Astrocyte of the cerebellum (primary cell): ENCODE data around the gene DLL3.
A peak's percentile ranks its signal among the peaks of the same experiment; 100 is the strongest.
"Not testable (repeated sequence)": the region's sequence is repeated elsewhere in the genome, so short reads cannot be mapped to it uniquely, and the experiment has no call there.

Source experiments
- DNase-seq: peaks from one replicate; pipeline ENCODE4 v3.0.0-alpha.2; 2011; ENCODE audit warnings: low read depth
- H3K4me3 ChIP-seq: 2 replicates; pipeline ENCODE4 v1.5.1; 2011; ENCODE audit warnings: mild to moderate bottlenecking, low read depth, low read length, moderate library complexity
- in situ Hi-C: cut with HindIII; loops from 2 replicates; pipeline ENCODE4 v1.10.0; 2017; ENCODE audit warnings: low sequenced_read_pairs
- TF ChIP-seq, protein P1 (sequence below): IDR thresholded peaks from 2 replicates; pipeline ENCODE4 v1.5.1; 2012; ENCODE audit warnings: low read length, low read depth, moderate library complexity, mild to moderate bottlenecking; ENCODE audit errors: missing control alignments

Gene DLL3

DNA sequence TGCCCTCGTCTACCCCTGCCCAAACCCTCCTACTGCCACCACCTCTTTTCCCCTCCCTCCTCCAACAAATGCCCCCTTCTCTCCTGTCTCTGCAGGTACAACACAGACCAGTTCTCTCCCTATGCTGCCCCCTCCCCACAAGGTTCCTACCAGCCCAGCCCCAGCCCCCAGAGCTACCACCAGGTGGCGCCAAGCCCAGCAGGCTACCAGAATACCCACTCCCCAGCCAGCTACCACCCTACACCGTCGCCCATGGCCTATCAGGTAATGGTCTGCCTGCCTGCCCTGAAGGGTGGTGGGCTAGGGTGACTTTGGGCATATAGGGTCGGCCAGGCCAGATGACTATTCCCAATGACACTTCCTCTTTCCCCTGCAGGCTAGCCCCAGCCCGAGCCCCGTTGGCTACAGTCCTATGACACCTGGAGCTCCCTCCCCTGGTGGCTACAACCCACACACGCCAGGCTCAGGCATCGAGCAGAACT, 24.6 kb upstream of the DLL3 start:
- TF ChIP-seq, protein P1, sequence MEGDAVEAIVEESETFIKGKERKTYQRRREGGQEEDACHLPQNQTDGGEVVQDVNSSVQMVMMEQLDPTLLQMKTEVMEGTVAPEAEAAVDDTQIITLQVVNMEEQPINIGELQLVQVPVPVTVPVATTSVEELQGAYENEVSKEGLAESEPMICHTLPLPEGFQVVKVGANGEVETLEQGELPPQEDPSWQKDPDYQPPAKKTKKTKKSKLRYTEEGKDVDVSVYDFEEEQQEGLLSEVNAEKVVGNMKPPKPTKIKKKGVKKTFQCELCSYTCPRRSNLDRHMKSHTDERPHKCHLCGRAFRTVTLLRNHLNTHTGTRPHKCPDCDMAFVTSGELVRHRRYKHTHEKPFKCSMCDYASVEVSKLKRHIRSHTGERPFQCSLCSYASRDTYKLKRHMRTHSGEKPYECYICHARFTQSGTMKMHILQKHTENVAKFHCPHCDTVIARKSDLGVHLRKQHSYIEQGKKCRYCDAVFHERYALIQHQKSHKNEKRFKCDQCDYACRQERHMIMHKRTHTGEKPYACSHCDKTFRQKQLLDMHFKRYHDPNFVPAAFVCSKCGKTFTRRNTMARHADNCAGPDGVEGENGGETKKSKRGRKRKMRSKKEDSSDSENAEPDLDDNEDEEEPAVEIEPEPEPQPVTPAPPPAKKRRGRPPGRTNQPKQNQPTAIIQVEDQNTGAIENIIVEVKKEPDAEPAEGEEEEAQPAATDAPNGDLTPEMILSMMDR, result peak; percentile 91
- H3K4me3 ChIP-seq, result no peak overlapping the region
- no peak for DNase-seq
- in situ Hi-C loops, result no loop called here

DNA sequence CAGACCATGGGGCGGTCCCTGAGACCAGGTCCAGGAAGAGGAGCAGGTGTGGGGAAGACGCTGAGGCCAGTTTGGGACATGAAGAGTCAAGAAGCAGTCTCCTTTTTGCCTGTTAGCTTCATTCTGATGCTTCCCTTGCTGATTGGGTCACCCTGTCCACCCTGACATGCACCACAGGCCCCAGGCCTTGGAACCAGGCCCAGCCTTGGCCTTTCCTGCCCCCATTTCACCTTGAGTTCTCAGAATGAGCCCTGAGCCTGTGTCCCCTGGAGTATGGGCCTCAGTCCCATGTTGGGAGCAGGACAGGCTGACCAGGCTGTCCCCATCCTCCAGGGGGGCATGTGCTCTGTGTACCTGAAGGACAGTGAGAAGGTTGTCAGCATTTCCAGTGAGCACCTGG, 23.0 kb upstream of the DLL3 start:
- TF ChIP-seq, protein P1, result no peak
- in situ Hi-C loops, result no loop called here
- no peak for DNase-seq
- H3K4me3 ChIP-seq, result no peak overlapping the region

DNA sequence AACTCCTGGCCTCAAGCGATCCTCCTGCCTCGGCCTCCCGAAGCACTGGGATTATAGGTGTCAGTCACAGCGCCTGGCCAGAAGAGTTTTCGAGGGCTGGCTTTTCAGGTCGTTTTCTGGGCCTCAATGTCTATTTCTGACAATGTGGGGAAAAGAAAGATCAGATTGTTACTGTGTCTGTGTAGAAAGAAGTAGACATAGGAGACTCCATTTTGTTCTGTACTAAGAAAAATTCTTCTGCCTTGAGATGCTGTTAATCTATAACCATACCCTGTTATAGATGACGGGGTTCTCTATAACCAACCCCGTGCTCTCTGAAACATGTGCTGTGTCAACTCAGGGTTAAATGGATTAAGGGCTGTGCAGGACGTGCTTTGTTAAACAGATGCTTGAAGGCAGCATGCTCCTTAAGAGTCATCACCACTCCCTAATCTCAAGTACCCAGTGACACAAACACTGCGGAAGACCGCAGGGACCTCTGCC, 19.4 kb upstream of the DLL3 start:
- H3K4me3 ChIP-seq, in situ Hi-C loops: not testable (repeated sequence)

DNA sequence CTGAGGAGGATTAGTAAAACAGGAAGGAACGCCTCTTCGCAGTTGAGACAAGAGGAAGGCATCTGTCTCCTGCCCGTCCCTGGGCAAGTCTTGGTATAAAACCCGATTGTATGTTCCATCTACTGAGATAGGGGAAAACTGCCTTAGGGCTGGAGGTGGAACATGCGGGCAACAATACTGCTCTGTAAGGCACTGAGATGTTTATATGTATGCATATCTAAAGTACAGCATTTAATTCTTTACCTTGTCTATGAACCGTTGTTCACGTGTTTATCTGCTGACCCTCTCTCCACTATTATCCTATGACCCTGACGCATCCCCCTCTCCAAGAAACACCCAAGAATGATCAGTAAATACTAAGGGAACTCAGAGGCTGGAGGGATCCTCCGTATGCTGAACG, 18.8 kb upstream of the DLL3 start:
- H3K4me3 ChIP-seq, result no peak overlapping the region
- in situ Hi-C loops, result no loop called here
- TF ChIP-seq, protein P1, result no peak
- DNase-seq, result no peak

More for the DNA sequence above, 19.4 kb upstream of the DLL3 start:
- DNase-seq, result not testable (repeated sequence)

DNA sequence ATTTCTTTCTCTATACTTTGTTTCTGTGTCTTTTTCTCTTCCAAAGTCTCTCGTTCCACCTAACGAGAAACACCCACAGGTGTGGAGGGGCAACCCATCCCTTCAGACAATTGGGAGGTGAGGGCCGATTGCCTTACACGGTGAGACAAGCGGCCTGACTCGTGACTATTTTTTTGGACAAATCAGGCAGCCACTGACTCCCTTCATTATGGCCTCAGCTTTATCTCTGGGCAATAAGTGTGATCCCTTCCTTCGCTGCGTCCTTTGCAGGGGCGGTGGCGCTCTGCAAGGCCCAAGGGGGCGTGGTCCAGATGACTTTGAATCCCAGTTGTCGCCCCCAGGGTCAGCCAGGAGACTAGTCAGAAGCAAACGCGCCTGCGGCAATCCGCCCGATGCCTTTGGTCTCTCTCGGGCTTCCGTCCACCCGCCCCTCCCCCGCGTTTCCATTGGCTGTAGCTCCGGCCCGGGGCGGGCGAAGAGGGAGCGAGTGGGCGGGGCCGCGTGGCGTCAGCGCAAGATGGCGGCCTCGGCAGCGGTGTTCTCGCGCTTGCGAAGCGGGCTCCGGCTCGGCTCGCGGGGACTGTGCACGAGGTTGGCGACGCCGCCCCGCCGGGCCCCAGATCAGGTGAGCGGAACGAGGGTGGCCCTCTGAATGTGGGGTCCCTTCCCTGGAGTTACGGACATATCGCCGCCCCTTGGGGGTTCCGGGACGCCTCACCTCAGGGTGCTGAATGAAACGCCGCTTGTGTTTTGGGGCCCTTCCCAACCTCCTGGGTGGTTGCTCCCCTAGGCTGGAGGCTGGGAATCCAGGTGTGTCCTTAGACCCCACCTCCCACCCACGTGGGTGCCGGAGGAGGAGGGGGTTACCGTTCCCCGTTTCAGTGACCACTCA, 18.2 kb upstream of the DLL3 start, which contains the start of gene TIMM50:
TSS of gene TIMM50 (plus strand) at position 502 of the 892 bp plus-strand sequence. CDS start at position 518, 16 bp downstream.
- peak within 1 kb of the TSS; percentile 98 for H3K4me3 ChIP-seq
- in situ Hi-C loops, result no loop called here
- TF ChIP-seq, protein P1, result no peak

DNA sequence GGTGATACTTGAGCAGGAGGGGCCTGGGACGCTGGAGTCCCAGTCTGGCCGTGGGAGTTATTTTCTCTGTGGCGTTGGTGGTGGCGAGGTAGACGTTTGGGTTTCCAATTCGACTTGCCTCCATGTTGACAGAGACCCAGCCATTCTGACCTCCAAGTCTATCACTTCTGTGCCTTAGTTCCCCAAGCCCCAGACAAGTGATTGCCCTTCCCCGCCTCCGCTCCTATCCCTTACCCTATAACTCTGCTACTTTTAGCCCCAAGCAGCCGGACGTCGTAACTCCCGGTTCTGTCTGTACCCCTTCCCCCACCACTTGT, 17.6 kb upstream of the DLL3 start:
- TF ChIP-seq, protein P1, result no peak
- peak overlapping the region; percentile 98 for H3K4me3 ChIP-seq
- DNase-seq, result no peak
- in situ Hi-C loops, result no loop called here

More for the DNA sequence above, 18.2 kb upstream of the DLL3 start, which contains the start of gene TIMM50:
- peak; percentile 68 for DNase-seq

DNA sequence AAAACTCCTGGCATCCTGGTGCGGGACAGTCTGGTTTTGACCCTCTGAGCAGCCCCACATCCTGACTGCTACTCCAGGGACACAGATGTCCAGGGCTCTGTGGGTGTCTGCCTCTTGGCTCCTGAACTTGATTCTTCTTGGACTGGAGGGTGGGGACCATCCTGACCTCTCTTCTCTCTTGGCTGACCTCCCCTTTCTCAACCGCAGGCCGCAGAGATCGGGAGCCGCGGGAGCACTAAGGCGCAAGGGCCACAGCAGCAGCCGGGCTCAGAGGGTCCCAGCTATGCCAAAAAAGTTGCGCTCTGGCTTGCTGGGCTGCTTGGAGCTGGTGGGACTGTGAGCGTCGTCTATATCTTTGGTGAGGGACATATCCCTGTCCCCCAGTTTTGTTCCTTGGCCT, 17.1 kb upstream of the DLL3 start:
- in situ Hi-C loops, result no loop called here
- H3K4me3 ChIP-seq, result peak overlapping the region; percentile 98
- DNase-seq, result no peak

More for the DNA sequence above, 17.1 kb upstream of the DLL3 start:
- TF ChIP-seq, protein P1, result no peak
